ENCODE results near the gene TARDBP. TPM values are rescaled to one million over a fixed set of nuclear protein-coding genes. Genes with fewer than 3 reads are reported as not detected.

TARDBP gene
- total and polyA plus RNA-seq, 2 donors (not counting 1 experiment from before 2014, with no cell fraction given), result 85.2 to 222 TPM

DNA sequence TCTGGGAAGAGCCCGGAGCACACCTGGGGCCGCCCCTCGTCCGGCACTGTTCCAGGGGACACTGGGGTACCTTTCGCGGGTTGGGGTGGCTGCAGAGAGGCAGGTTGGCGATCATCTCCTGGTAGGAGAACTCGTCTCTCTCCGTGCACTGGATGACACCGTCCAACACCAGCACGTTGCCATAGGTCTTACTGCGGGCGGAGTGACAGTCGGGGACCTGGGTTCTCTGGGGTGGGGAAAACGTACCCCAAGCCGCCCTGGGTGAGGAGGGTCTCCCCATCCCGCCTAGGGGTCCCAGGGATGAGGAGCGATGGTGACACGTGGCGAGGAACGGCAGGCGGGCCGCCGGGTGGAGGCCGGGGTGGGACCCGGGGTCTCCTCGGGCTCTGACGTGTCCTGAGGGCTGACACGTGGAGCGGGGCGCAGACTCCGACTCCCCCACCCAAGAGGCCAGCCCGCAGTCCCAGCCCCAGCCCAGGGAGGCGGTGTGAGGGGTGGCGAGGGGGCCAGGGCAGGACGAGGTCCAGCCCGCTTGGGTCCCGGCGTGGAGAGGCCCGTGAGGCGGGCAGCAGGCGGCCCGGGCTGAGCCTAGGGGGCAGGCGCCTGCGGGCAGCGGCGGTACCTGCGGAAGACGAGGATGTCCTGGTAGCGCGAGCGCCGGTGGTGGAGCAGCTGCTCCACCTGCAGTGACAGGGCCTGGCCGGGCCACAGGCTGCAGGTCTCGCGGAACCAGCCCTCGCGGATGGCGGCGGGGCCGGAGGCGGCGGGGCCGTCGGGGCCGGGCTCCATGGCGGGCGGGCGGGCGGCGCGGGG, 46.9 kb downstream of the TARDBP start:
- Histone ChIP-seq H3K4me1 (ENCODE audit: control insufficient read depth in 2 of 2, insufficient read depth in 2 of 2, low read length in 2 of 2) (peaks cover 16 to 19% of the 10 kb centered on the region in 2 donors), H3K9me3 (ENCODE audit: control extremely low read depth in 1 of 3, control insufficient read depth in 2 of 3, insufficient read depth in 1 of 3, low read length in 2 of 3) (no peaks in the 10 kb centered on the region), H3K4me3 (ENCODE audit: control extremely low read depth in 1 of 5, extremely low read depth in 1 of 5, insufficient read depth in 1 of 5, low read depth in 2 of 5, low read length in 4 of 5) (peak overlapping the region in 4 of 5 experiments; percentile 54 to 84 (median 74)), H2AFZ (ENCODE audit: insufficient read depth, low read depth, low read length, poor library complexity, severe bottlenecking) (peak overlapping the region; percentile 88), H3K27me3 (replicated peaks in 1 of 4; ENCODE audit: control extremely low read depth in 1 of 4, control insufficient read depth in 3 of 4, insufficient read depth in 4 of 4, low read length in 3 of 4) (no peaks in the 10 kb centered on the region), H3K9ac (ENCODE audit: low read length) (peak overlapping the region; percentile 85), H3K4me2 (replicated peaks; ENCODE audit: low read depth, low read length, poor library complexity, severe bottlenecking) (peak overlapping the region; percentile 99), H4K20me1 (ENCODE audit: control insufficient read depth, insufficient read depth, low read length, poor library complexity, severe bottlenecking) (peaks cover 10% of the 10 kb centered on the region), H3K79me2 (ENCODE audit: control insufficient read depth, insufficient read depth, low read length) (peaks cover 28% of the 10 kb centered on the region), H3K27ac (ENCODE audit: low read length in 2 of 2) (peak overlapping the region in 1 of 2 donors; percentile 65), H3K36me3 (replicated peaks in 1 of 2; ENCODE audit: control extremely low read depth in 1 of 2, control insufficient read depth in 1 of 2, extremely low read depth in 1 of 2, insufficient read depth in 2 of 2, low read length in 1 of 2) (peaks cover 0 to 9% of the 10 kb centered on the region in 2 experiments)
- WGBS (ENCODE audit: insufficient coverage), result 4% methylated on average over 69 of the region's 72 CpGs
- intact Hi-C loops (cut with micrococcal nuclease), result no loop called here
- POLR2A ChIA-PET, result interaction anchor here (1.5 to 2.2 kb wide), 2 partner anchors 22 to 40 kb away, joined by 5 to 6 read pairs; partner anchors contain the start of gene EXOSC10
- peak; percentile 26 for DNase-seq
- peaks cover 25% of the 10 kb centered on the region for H3K4me1 Mint-ChIP-seq
- no peaks in the 10 kb centered on the region for H3K9me3 Mint-ChIP-seq (ENCODE audit: insufficient read depth)
- H3K27ac Mint-ChIP-seq, result peak overlapping the region; percentile 83
- CTCF ChIA-PET, result interaction anchor here (1.6 to 3.0 kb wide), 2 partner anchors 21 to 40 kb away, joined by 4 to 22 read pairs; partner anchors contain the start of gene EXOSC10
- H3K4me3 Mint-ChIP-seq, result peak overlapping the region; percentile 91
- ATAC-seq (ENCODE audit: low read depth), result no peak
- TF ChIP-seq, protein P1, sequence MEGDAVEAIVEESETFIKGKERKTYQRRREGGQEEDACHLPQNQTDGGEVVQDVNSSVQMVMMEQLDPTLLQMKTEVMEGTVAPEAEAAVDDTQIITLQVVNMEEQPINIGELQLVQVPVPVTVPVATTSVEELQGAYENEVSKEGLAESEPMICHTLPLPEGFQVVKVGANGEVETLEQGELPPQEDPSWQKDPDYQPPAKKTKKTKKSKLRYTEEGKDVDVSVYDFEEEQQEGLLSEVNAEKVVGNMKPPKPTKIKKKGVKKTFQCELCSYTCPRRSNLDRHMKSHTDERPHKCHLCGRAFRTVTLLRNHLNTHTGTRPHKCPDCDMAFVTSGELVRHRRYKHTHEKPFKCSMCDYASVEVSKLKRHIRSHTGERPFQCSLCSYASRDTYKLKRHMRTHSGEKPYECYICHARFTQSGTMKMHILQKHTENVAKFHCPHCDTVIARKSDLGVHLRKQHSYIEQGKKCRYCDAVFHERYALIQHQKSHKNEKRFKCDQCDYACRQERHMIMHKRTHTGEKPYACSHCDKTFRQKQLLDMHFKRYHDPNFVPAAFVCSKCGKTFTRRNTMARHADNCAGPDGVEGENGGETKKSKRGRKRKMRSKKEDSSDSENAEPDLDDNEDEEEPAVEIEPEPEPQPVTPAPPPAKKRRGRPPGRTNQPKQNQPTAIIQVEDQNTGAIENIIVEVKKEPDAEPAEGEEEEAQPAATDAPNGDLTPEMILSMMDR (IDR thresholded peaks at IDR 0.05), result no peak
- TF ChIP-seq EZH2 (IDR thresholded peaks at IDR 0.05; ENCODE audit: borderline replicate concordance, insufficient read depth, low read depth, low read length, poor library complexity, severe bottlenecking), result no peak
- H3K27me3 Mint-ChIP-seq, result no peaks in the 10 kb centered on the region
